Loucy (cell line): Measurements from ENCODE around the gene PRMT2.

Source experiments
- CTCF ChIP-seq: fragments of 200-600 bp; sonication (generic); conservative IDR thresholded peaks from 2 replicates; pipeline ENCODE4 v1.5.1; 2014; ENCODE audit warnings: mild to moderate bottlenecking, antibody characterized with exemption, low read length
- EZH2phosphoT487 ChIP-seq: fragments of 200-600 bp; IDR thresholded peaks from 2 replicates; pipeline ENCODE4 v1.6.1; 2018; ENCODE audit warnings: antibody characterized with exemption, mild to moderate bottlenecking, moderate library complexity, borderline replicate concordance

- TF ChIP-seq CTCF (no peak), EZH2phosphoT487 (no peak)
Measured at GRCh38 chr21:46665566-46665965, 30.1 kb downstream of the PRMT2 start.
